Measurements from ENCODE around the gene RAB40B.

DNA sequence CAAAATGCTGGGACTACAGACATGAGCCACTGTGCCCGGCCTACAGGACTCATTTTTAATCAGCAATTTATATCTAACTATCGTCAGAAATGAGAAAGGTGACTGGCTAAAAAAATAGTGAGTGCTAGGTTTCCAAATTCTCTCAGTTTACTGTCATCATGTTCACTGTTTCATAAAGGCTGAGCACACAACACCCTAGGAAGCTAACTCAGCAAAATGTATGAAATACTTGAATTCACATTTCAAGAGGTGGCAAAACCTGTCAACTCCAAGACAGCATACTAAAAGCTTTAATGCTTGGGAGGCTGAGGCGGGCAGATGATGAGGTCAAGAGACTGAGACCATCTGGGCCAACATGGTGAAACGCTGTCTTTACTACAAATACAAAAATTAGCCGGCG lies 67.0 kb downstream of the RAB40B start:
- TF ChIP-seq, protein P1, sequence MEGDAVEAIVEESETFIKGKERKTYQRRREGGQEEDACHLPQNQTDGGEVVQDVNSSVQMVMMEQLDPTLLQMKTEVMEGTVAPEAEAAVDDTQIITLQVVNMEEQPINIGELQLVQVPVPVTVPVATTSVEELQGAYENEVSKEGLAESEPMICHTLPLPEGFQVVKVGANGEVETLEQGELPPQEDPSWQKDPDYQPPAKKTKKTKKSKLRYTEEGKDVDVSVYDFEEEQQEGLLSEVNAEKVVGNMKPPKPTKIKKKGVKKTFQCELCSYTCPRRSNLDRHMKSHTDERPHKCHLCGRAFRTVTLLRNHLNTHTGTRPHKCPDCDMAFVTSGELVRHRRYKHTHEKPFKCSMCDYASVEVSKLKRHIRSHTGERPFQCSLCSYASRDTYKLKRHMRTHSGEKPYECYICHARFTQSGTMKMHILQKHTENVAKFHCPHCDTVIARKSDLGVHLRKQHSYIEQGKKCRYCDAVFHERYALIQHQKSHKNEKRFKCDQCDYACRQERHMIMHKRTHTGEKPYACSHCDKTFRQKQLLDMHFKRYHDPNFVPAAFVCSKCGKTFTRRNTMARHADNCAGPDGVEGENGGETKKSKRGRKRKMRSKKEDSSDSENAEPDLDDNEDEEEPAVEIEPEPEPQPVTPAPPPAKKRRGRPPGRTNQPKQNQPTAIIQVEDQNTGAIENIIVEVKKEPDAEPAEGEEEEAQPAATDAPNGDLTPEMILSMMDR (IDR thresholded peaks at IDR 0.05; ENCODE audit: low read depth, low read length, missing input control), result no peak
- TF ChIP-seq, protein P2, sequence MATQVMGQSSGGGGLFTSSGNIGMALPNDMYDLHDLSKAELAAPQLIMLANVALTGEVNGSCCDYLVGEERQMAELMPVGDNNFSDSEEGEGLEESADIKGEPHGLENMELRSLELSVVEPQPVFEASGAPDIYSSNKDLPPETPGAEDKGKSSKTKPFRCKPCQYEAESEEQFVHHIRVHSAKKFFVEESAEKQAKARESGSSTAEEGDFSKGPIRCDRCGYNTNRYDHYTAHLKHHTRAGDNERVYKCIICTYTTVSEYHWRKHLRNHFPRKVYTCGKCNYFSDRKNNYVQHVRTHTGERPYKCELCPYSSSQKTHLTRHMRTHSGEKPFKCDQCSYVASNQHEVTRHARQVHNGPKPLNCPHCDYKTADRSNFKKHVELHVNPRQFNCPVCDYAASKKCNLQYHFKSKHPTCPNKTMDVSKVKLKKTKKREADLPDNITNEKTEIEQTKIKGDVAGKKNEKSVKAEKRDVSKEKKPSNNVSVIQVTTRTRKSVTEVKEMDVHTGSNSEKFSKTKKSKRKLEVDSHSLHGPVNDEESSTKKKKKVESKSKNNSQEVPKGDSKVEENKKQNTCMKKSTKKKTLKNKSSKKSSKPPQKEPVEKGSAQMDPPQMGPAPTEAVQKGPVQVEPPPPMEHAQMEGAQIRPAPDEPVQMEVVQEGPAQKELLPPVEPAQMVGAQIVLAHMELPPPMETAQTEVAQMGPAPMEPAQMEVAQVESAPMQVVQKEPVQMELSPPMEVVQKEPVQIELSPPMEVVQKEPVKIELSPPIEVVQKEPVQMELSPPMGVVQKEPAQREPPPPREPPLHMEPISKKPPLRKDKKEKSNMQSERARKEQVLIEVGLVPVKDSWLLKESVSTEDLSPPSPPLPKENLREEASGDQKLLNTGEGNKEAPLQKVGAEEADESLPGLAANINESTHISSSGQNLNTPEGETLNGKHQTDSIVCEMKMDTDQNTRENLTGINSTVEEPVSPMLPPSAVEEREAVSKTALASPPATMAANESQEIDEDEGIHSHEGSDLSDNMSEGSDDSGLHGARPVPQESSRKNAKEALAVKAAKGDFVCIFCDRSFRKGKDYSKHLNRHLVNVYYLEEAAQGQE (IDR thresholded peaks at IDR 0.05), result no peak
- TF ChIP-seq SP1 (IDR thresholded peaks at IDR 0.05), result no peak
- no peak for TF ChIP-seq TAF1 (conservative IDR thresholded peaks at IDR 0.05)
- no peak for TF ChIP-seq NR2F2 (IDR thresholded peaks at IDR 0.05)
- TF ChIP-seq RAD21 (IDR thresholded peaks at IDR 0.05), result no peak
- no peak for TF ChIP-seq EGR1 (IDR thresholded peaks at IDR 0.05; ENCODE audit: low read depth in 2 of 2)
- TF ChIP-seq FOXA2 (IDR thresholded peaks at IDR 0.05), result no peak
- TF ChIP-seq, protein P3, sequence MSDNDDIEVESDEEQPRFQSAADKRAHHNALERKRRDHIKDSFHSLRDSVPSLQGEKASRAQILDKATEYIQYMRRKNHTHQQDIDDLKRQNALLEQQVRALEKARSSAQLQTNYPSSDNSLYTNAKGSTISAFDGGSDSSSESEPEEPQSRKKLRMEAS (IDR thresholded peaks at IDR 0.05), result no peak

Data from liver (tissue), 3 donors.